GM19193 (cell line): ENCODE results near the gene DNAJB12.

Experiments
- POLR2A ChIP-seq: IDR thresholded peaks from 4 replicates; pipeline ENCODE4 v1.6.1; 2011; ENCODE audit not compliant: insufficient read depth, insufficient read length; ENCODE audit errors: extremely low read depth

DNAJB12 gene

GRCh38 chr10:72354356-72355213 is at the start of gene DNAJB12:
TSS of gene DNAJB12 (minus strand) at chr10:72354919. CDS start at chr10:72354897, 22 bp downstream.
- peak; percentile 93 for TF ChIP-seq POLR2A

DNA sequence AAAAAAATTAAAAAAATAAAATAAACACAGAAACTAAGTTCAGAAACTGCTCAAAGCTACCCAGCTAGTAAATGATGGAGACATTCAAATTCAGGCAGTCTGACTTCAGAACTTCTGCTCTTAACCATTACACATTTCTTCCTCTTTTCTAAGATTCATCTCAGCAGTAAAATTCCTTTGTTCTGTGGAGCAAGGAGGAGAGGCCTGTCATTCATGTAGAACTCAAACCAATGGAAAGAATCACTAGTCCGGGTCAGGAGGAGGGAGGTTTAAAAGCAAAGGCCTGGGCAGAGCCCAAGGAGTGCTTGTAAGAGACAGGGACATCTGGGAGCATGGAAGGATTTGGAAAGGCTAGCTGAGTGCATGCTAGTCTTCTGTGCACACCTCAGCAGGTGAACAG is 37.9 kb upstream of the DNAJB12 start:
- no peak for TF ChIP-seq POLR2A

- no peak for TF ChIP-seq POLR2A
Measured at GRCh38 chr10:72390764-72391163, 36.0 kb upstream of the DNAJB12 start.

DNA sequence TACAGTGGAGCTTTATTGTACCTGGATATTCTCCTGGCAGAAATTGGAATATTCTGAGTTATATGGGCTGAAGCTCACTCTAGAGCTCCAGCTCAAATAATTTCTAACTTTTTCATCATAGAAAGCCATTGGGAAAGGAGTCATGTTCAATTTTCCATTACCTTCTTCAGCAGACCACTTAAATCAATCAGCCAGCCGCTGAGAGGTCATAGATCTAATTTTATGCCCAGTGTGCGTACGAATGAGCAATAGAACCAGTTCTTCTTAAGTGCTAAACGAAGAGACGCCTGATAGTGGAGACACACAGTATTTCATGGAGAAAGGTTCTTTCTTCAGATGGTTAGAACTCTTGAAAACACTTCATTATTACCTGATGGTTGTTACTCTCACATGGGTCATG is 35.0 kb upstream of the DNAJB12 start:
- TF ChIP-seq POLR2A, result no peak

- no peak for TF ChIP-seq POLR2A
Measured at GRCh38 chr10:72389014-72389413, 34.3 kb upstream of the DNAJB12 start.

DNA sequence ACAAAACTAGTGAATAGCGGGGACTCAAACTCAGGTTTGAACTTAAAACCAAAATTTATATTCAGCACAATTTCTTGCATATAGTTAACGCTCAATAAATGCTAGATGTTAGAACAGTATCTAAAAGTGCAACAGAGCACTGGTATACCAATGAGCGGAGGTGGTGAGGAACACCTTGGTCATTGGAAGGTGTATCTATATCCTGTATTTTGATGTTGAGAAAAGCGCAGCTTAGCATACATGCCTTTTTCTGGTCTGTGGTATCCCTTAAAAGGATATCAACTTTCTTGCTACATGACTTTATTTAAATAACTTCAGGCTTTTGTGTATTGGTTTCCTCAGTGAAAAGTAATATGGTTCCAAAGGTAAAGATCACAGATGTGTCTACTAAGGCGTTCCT is 33.3 kb upstream of the DNAJB12 start:
- TF ChIP-seq POLR2A, result no peak

GRCh38 chr10:72386916-72387586 is 32.3 kb upstream of the DNAJB12 start:
- no peak for TF ChIP-seq POLR2A

DNA sequence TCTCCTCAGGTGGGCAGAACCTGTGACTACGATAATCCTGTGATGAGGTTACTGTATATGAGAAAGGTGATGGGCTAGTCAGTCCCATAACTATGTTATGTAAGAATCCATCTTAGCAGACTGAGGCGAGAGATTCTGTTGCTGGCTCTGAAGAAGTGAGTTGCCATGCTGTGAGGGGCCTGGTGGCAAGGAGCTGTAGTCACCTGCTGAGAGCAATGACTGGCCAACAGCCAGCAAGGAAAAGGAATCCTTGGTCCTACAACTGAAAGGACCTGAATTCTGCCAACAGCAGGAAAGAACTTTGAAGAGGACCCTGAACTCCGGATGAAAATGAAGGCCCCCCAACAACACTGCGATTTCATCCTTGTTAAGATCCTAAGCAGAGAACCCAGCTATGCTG is 31.0 kb upstream of the DNAJB12 start:
- no peak for TF ChIP-seq POLR2A

GRCh38 chr10:72379776-72380175 is 25.1 kb upstream of the DNAJB12 start:
- no peak for TF ChIP-seq POLR2A

DNA sequence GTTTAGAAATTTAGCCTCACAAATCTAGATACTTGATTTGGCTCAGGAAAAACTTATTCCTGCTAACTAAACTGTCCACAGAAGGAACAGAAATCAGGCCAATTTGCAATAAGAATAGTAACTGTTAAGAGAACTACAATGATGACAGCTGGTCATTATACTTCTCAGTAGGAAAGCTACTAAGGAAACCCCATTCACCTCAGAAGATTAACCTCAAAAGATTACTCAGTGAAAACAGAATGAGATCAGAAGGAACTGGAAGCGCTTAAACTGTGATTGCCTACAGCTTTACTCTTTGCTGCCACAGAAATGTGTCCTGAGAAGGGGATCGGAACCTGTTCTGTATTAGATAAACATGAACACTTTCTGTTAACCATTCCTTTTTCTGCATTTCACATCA is 24.3 kb upstream of the DNAJB12 start:
- no peak for TF ChIP-seq POLR2A

GRCh38 chr10:72375585-72375984 is 20.9 kb upstream of the DNAJB12 start:
- no peak for TF ChIP-seq POLR2A

- no peak for TF ChIP-seq POLR2A
Measured at GRCh38 chr10:72375173-72375572, 20.5 kb upstream of the DNAJB12 start.

DNA sequence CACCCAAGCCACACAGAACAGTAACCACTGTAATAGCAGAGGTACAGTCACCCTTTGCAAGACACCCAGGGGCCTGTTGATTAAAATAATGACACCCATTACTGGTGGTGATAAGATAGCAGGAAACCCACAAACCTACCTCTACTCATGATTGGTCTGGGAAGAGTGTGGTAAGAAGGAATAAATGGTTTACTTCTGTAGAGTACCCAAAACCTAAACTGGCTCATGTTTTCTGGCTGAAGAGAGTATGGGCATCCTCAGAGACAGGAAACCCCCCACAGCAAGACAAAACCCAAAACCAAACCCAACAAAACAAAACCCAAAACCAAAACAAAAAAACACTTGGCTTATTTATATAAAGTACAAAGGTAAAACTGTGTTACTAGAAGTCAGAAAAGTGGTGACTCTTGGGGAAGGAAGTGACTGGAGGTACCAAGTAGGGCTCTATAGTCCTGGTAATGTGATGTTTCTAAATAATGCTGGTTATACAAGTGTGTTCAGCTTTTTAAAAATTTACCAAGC is 15.5 kb upstream of the DNAJB12 start:
- no peak for TF ChIP-seq POLR2A

- TF ChIP-seq POLR2A, result no peak
Measured at GRCh38 chr10:72367301-72367960, 12.7 kb upstream of the DNAJB12 start.
